H9 (cell line): ENCODE results near the gene TMEM200A. TPM values are rescaled to one million over a fixed set of nuclear protein-coding genes. Genes with fewer than 3 reads are reported as not detected.

Source experiments
- DNase-seq: peaks from one replicate; pipeline ENCODE4 v3.0.0-alpha.2; 2017
- H2AFZ ChIP-seq: one replicate; pipeline ENCODE4 v1.6.1; 2013; ENCODE audit warnings: mild to moderate bottlenecking, low read length, control low read depth, moderate library complexity
- H2AK5ac ChIP-seq: 2 replicates; pipeline ENCODE4 v1.6.1; 2013; ENCODE audit warnings: low read length, control low read depth, mixed read lengths; ENCODE audit not compliant: insufficient read length
- H2BK120ac ChIP-seq: one replicate; pipeline ENCODE4 v1.6.1; 2013; ENCODE audit warnings: low read depth, mild to moderate bottlenecking, low read length, control low read depth, inconsistent platforms; ENCODE audit not compliant: poor library complexity, severe bottlenecking
- H2BK12ac ChIP-seq: 2 replicates; pipeline ENCODE4 v1.6.1; 2013; ENCODE audit warnings: low read length, control low read depth, mixed read lengths, low read depth; ENCODE audit not compliant: insufficient read length
- H2BK15ac ChIP-seq: 2 replicates; pipeline ENCODE4 v1.6.1; 2013; ENCODE audit warnings: low read depth, low read length, control low read depth
- H2BK20ac ChIP-seq: one replicate; pipeline ENCODE4 v1.6.1; 2013; ENCODE audit warnings: low read depth, mild to moderate bottlenecking, low read length, control low read depth, inconsistent platforms; ENCODE audit not compliant: poor library complexity, severe bottlenecking
- H2BK5ac ChIP-seq: 2 replicates; pipeline ENCODE4 v1.6.1; 2013; ENCODE audit warnings: low read length, control low read depth, mixed read lengths; ENCODE audit not compliant: insufficient read length
- H3K14ac ChIP-seq: 2 replicates; pipeline ENCODE4 v1.6.1; 2013; ENCODE audit warnings: low read length, control low read depth; ENCODE audit not compliant: insufficient read depth
- H3K18ac ChIP-seq: 2 replicates; pipeline ENCODE4 v1.6.1; 2013; ENCODE audit warnings: low read depth, mild to moderate bottlenecking, mixed read lengths, low read length, control low read depth; ENCODE audit not compliant: insufficient read length
- H3K23ac ChIP-seq: 2 replicates; pipeline ENCODE4 v1.6.1; 2013; ENCODE audit warnings: low read length, control low read depth, mixed read lengths, low read depth; ENCODE audit not compliant: insufficient read length
- H3K23me2 ChIP-seq: 2 replicates; pipeline ENCODE4 v1.6.1; 2013; ENCODE audit warnings: low read depth, mild to moderate bottlenecking, mixed read lengths, low read length, control low read depth; ENCODE audit not compliant: insufficient read length, poor library complexity, severe bottlenecking
- H3K27ac ChIP-seq: 2 replicates; pipeline ENCODE4 v1.5.1; 2013; ENCODE audit warnings: low read length, control low read depth, mixed read lengths, low read depth; ENCODE audit not compliant: insufficient read length
- H3K27me3 ChIP-seq: 2 replicates; pipeline ENCODE4 v1.6.1; 2013; ENCODE audit warnings: low read length, control low read depth, inconsistent platforms; ENCODE audit not compliant: insufficient read depth
- H3K4ac ChIP-seq: 2 replicates; pipeline ENCODE4 v1.6.1; 2013; ENCODE audit warnings: low read depth, mild to moderate bottlenecking, control low read depth, inconsistent platforms, low read length, moderate library complexity
- H3K4me1 ChIP-seq: 2 replicates; pipeline ENCODE4 v1.6.1; 2013; ENCODE audit warnings: low read length, control low read depth, inconsistent platforms; ENCODE audit not compliant: insufficient read depth
- H3K4me2 ChIP-seq: 2 replicates; pipeline ENCODE4 v1.6.1; 2013; ENCODE audit warnings: low read length, control low read depth, mixed read lengths; ENCODE audit not compliant: insufficient read length, insufficient read depth
- H3K56ac ChIP-seq: 2 replicates; pipeline ENCODE4 v1.6.1; 2013; ENCODE audit warnings: low read depth, mild to moderate bottlenecking, mixed read lengths, low read length, control low read depth; ENCODE audit not compliant: insufficient read length
- H3K79me1 ChIP-seq: 2 replicates; pipeline ENCODE4 v1.6.1; 2013; ENCODE audit warnings: low read depth, mild to moderate bottlenecking, moderate library complexity, low read length, control low read depth, inconsistent platforms; ENCODE audit not compliant: insufficient read depth, poor library complexity, severe bottlenecking
- H3K79me2 ChIP-seq: 2 replicates; pipeline ENCODE4 v1.6.1; 2013; ENCODE audit warnings: low read length, control low read depth, inconsistent platforms; ENCODE audit not compliant: insufficient read depth
- H3K9ac ChIP-seq: 2 replicates; pipeline ENCODE4 v1.6.1; 2013; ENCODE audit warnings: low read length, control low read depth, mixed read lengths; ENCODE audit not compliant: insufficient read length; ENCODE audit errors: extremely low read depth
- H3K9me3 ChIP-seq: one replicate; pipeline ENCODE4 v1.6.1; 2013; ENCODE audit warnings: low read depth, low read length, inconsistent platforms; ENCODE audit not compliant: control insufficient read depth
- H3T11ph ChIP-seq: one replicate; pipeline ENCODE4 v1.6.1; 2013; ENCODE audit warnings: mild to moderate bottlenecking, low read length, control low read depth, inconsistent platforms
- H4K20me1 ChIP-seq: one replicate; pipeline ENCODE4 v1.6.1; 2013; ENCODE audit not compliant: control insufficient read depth, insufficient read length, insufficient read depth
- H4K5ac ChIP-seq: 2 replicates; pipeline ENCODE4 v1.6.1; 2013; ENCODE audit warnings: low read depth, mild to moderate bottlenecking, mixed read lengths, low read length, control low read depth; ENCODE audit not compliant: insufficient read length
- H4K8ac ChIP-seq: replicated peaks from 2 replicates; pipeline ENCODE4 v1.6.1; 2013; ENCODE audit warnings: low read length, control low read depth, mixed read lengths, low read depth; ENCODE audit not compliant: insufficient read length
- H4K91ac ChIP-seq: 2 replicates; pipeline ENCODE4 v1.6.1; 2013; ENCODE audit warnings: low read depth, mild to moderate bottlenecking, moderate library complexity, mixed read lengths, low read length, control low read depth; ENCODE audit not compliant: insufficient read length
- H3K27ac Mint-ChIP-seq, 3 experiments: 2 replicates in 2 of 3; 3 replicates in 1 of 3; pipeline ENCODE4 v1.8.0; 2020 to 2021; ENCODE audit warnings: mixed read lengths in 3 of 3, mild to moderate bottlenecking in 1 of 3, moderate library complexity in 1 of 3
- H3K27me3 Mint-ChIP-seq: 2 replicates; pipeline ENCODE4 v1.8.0; 2021; ENCODE audit warnings: low read depth, mild to moderate bottlenecking, moderate library complexity, mixed read lengths
- H3K36me3 Mint-ChIP-seq, 3 experiments: 2 replicates in 2 of 3; 3 replicates in 1 of 3; pipeline ENCODE4 v1.8.0; 2020 to 2021; ENCODE audit warnings: low read depth in 3 of 3, mixed read lengths in 3 of 3; ENCODE audit not compliant: insufficient read depth in 1 of 3
- H3K4me1 Mint-ChIP-seq, 2 experiments: 2 replicates each; pipeline ENCODE4 v1.8.0; 2020; ENCODE audit warnings: mixed read lengths in 2 of 2
- H3K4me3 Mint-ChIP-seq, 2 experiments: 2 replicates in 1 of 2; 3 replicates in 1 of 2; pipeline ENCODE4 v1.8.0; 2020 to 2021; ENCODE audit warnings: mild to moderate bottlenecking in 2 of 2, mixed read lengths in 2 of 2, moderate library complexity in 1 of 2
- H3K9me3 Mint-ChIP-seq, 2 experiments: 2 replicates in 1 of 2; 3 replicates in 1 of 2; pipeline ENCODE4 v1.8.0; 2020; ENCODE audit warnings: mild to moderate bottlenecking in 2 of 2, mixed read lengths in 2 of 2, moderate library complexity in 1 of 2
- WGBS: extraction: QIAGEN DNeasy Blood & Tissue Kit; methylation state at CpG from one replicate; pipeline ENCODE4 v1.1.7; 2013; ENCODE audit warnings: missing lambda C conversion rate, low lambda C conversion rate, mixed read lengths; ENCODE audit not compliant: insufficient read length; ENCODE audit errors: extremely low coverage; 5-methylcytosine and 5-hydroxymethylcytosine counted together
- total RNA-seq: library from RNA; stranded (reverse); gene quantifications from 2 replicates; pipeline ENCODE4 v1.2.1, GENCODE V29; 2021
- TF ChIP-seq, protein P1 (sequence below): fragments of 200-600 bp; sonication (generic); conservative IDR thresholded peaks from 3 replicates; pipeline ENCODE4 v1.8.0; 2021; ENCODE audit warnings: antibody characterized with exemption, mild to moderate bottlenecking

TMEM200A gene
- total RNA-seq, 1 experiment from 2014 or later, result 6.1 TPM

DNA sequence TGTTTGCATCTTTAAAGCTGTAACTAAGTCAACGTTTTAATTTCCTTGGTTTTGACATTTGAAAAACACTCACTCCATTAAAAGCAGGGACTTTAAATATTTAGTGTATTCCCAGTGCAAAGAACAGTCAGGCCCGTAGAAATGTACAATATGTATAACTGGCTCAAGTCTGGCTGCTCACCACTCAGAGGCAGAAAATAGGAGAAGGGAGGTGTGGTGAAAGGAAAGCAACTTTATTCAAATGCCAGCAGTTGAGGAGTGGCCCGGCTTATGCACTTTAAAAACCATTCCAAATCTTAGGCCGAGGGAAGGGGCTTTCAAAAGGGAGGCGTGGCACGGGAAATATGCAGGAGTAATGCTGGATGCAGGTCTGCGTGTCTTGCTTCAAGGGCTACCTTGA lies 120.6 kb downstream of the TMEM200A start:
- peaks cover 0 to 8% of the 10 kb centered on the region in 2 experiments; a peak in 1 of 5 replicates for H3K9me3 Mint-ChIP-seq
- TF ChIP-seq, protein P1, sequence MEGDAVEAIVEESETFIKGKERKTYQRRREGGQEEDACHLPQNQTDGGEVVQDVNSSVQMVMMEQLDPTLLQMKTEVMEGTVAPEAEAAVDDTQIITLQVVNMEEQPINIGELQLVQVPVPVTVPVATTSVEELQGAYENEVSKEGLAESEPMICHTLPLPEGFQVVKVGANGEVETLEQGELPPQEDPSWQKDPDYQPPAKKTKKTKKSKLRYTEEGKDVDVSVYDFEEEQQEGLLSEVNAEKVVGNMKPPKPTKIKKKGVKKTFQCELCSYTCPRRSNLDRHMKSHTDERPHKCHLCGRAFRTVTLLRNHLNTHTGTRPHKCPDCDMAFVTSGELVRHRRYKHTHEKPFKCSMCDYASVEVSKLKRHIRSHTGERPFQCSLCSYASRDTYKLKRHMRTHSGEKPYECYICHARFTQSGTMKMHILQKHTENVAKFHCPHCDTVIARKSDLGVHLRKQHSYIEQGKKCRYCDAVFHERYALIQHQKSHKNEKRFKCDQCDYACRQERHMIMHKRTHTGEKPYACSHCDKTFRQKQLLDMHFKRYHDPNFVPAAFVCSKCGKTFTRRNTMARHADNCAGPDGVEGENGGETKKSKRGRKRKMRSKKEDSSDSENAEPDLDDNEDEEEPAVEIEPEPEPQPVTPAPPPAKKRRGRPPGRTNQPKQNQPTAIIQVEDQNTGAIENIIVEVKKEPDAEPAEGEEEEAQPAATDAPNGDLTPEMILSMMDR, result no peak
- no peak overlapping the region for H3K4me3 Mint-ChIP-seq
- Histone ChIP-seq H3K4me1 (no peaks in the 10 kb centered on the region), H3K56ac (no peak overlapping the region), H4K20me1 (no peaks in the 10 kb centered on the region), H3T11ph (no peak overlapping the region), H3K79me2 (no peaks in the 10 kb centered on the region), H2AFZ (no peak overlapping the region), H3K4me2 (no peak overlapping the region), H3K18ac (no peak overlapping the region), H2BK20ac (no peak overlapping the region), H3K14ac (no peak overlapping the region), H3K9ac (no peak overlapping the region), H2BK5ac (no peak overlapping the region), H2BK120ac (no peak overlapping the region), H2AK5ac (no peak overlapping the region), H3K4ac (no peak overlapping the region), H3K23ac (no peak overlapping the region), H2BK12ac (no peak overlapping the region), H3K27ac (no peak overlapping the region), H3K9me3 (no peaks in the 10 kb centered on the region), H3K27me3 (no peaks in the 10 kb centered on the region), H4K5ac (no peak overlapping the region), H4K8ac (no peak overlapping the region), H4K91ac (no peak overlapping the region), H3K23me2 (no peaks in the 10 kb centered on the region), H3K79me1 (no peaks in the 10 kb centered on the region), H2BK15ac (no peak overlapping the region)
- no peaks in the 10 kb centered on the region; a peak in 2 of 7 replicates for H3K36me3 Mint-ChIP-seq
- no peaks in the 10 kb centered on the region for H3K4me1 Mint-ChIP-seq
- no peaks in the 10 kb centered on the region; the same call in 1 of the 2 replicates for H3K27me3 Mint-ChIP-seq
- WGBS, result no CpG with 5 or more reads among the region's 7 CpGs
- no peak for DNase-seq
- H3K27ac Mint-ChIP-seq, result no peak overlapping the region
